SW 1271 (cell line): Measurements from ENCODE around the gene MYO15B.
A peak's percentile ranks its signal among the peaks of the same experiment; 100 is the strongest.

Experiments used
- DNase-seq, 2 experiments: peaks; one replicate each; lab custom pipeline; 2025; lab: John Stamatoyannopoulos, UW

Gene MYO15B

DNA sequence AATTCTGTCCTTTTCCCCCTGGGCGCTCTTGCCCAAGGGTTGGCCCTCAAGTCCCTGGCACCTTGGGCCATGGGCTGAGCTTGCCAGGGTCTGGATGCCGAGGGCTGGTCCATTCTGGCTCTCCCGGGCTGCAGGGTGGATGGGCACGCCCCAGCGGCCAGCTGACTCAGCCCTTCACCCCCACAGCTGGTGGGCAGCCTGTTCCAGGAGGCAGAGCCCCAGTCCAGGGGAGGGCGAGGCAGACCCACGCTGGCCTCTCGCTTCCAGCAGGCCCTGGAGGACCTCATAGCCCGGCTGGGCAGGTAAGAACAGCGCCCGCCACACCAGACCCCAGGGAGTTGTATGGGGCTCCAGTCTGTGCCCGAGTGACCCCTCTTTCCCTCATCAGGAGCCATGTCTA is 15.0 kb downstream of the MYO15B start:
- no peak for DNase-seq

DNA sequence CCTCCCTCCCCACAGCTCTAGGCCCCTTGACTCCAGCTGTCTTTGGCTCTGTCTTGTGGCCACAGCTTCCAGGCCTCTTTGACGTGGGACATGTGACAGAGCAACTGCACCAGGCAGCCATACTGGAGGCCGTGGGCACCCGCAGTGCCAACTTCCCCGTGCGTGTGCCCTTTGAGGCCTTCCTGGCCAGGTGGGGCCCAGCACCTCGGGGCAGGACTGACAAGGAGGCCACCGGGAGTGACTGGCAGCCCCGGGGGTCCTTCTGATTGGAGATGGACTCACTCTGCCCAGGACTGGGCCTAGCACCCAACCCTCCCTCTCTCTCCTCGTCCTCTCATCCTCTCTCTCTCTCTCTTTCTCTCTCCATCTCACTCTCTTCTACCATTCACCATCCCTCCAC is 15.5 kb downstream of the MYO15B start:
- DNase-seq, result no peak

DNA sequence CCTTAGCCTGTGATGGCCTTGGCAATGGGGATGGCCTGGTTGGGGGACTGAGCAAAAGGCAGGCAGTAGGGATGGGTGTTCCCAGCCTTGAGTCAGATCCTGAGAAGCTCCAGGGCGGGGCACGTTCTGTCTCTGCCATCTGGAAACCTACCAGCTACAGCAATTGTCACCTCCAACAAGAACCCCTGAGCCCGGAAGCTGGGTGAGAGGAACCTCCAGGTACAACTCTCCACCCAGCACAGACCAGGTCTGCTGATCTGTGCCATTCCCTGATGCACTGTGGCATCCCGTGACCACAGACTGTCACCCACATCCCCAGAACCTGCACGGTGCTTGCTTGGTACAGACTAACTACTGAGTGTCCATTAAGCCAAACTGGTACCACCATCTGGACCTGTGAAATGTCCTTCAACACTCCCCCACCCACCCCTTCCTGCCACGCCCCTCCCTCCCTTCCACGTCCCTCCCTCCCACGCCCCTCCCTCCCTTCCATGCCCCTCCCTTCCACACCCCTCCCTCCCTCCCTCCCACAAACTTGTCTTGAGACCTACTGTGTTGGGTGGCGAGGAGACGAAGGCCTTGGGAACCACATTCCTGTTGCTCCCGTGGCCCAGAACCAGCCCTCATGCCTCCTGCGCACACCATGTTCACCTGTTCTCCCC is 16.6 kb downstream of the MYO15B start:
- DNase-seq, result no peak

- DNase-seq, result no peak
These were observed 18.2 kb downstream of the MYO15B start for GRCh38 chr17:75605790-75606189.

DNA sequence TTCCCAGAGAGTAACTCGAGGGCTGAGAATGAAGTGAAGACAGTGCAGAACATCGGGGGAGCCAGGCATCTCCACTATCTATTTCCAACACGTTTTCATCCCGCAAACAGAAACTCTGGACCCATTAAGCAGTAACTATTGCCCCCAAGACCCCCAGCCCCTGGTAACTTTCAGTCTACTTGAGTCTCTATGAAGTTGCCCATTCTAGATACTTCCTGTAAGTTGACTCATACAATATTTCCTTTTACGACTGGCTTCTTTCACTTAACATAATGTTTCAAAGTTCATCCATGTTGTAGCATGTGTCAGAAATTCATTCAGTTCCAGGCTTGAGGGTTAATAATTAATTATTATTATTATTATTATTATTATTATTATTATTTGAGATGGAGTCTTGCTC is 19.5 kb downstream of the MYO15B start:
- DNase-seq, result no peak

DNA sequence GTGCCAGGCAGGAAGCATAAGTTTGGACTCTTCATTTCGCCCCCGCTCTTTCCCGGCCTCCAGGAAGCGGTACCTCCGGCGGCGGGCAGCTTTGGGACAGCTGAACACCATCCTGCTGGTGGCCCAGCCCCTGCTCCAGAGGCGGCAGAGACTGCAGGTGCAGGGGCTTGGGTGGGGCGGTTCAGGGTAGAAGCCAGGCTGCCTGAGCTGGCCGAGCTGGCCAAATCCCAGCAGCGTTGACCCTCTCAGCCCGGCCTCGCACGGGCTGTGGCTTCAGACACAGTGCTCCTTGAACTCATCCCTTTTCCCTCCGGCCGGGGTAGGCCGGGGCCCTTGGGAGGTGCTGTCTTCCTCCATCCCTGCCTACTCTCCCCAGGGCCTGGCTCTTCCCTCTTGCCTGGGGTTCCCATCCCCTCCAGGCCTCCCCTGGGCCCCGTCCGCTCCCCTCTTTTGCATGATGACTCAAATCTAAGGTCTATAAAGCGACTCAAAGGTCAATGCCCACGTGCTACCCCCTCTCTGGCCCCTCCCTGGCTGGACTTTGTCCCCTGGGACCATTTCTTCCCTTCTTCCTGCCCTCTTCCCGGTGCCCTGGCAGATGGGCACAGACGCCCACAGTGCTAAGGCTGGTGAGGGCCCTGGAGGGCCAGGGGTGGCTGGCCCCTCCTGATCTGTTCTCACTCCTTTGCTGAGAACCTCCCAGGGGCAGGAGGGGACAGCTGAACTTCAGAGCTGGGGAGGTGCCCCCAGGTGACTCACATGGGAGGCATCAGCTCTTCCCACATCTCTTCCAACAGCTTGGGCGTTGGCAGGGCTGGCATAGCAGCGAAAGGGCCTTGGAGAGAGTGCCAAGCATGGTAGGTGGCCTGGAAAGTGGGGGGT is 22.7 kb downstream of the MYO15B start:
- DNase-seq, result no peak

GRCh38 chr17:75611851-75612429 is 24.3 kb downstream of the MYO15B start:
- no peak for DNase-seq

DNA sequence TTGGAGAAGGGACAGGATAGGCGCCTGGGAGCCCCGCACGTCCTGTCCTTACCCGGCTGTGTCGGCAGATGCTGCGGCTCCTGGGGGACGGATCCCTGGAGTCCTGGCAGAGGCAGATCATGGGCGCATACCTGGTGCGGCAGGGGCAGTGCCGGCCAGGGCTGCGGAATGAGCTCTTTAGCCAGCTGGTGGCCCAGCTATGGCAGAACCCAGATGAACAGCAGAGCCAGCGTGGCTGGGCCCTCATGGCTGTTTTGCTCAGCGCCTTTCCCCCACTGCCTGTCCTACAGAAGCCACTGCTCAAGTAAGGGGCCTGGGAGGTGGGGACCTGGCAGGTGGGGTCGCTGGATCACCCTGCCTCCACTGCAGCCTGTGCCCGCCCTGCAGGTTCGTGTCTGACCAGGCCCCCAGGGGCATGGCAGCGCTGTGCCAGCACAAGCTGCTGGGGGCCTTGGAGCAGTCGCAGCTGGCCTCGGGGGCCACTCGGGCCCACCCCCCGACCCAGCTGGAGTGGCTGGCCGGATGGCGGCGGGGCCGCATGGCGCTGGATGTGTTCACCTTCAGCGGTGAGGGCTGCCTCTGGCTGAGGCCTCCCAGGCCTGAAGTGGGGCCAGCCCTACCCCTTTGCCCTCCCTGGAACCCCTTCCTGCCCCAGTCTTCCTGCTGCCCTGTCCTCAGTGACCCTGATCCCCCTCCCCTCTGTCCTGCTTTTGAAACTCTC is 25.5 kb downstream of the MYO15B start:
- DNase-seq, result no peak

- no peak for DNase-seq
These were observed 26.4 kb downstream of the MYO15B start for GRCh38 chr17:75614006-75614405.

DNA sequence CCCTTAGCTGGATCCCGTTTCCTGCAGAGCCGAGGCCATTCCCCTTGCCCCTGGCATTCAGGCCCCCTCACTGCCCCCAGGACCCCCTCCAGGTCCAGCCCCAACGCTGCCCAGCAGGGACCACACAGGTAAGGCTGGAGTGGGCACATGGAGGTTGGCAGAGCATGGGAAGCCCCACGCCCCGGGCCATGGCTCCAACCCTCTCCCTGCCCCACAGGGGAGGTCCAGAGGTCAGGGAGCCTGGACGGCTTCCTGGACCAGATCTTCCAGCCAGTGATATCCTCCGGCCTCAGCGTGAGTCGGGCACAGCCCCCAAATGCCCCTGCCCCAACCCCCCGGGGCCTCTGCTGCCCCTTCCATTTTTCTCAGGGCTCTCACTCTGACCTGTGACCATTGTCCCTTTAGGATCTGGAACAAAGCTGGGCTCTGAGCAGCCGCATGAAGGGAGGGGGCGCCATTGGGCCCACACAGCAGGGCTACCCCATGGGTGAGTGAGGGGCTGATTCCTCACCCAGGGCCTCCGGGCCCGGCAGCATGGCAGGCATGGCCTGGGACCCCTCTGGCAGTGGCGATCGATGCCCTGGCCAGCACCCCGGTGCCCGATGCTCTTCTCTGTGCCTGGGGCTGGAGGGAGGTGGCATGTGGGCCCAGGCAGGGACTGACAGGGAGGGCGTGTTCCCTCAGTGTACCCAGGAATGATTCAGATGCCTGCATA is 27.1 kb downstream of the MYO15B start:
- DNase-seq, result no peak

DNA sequence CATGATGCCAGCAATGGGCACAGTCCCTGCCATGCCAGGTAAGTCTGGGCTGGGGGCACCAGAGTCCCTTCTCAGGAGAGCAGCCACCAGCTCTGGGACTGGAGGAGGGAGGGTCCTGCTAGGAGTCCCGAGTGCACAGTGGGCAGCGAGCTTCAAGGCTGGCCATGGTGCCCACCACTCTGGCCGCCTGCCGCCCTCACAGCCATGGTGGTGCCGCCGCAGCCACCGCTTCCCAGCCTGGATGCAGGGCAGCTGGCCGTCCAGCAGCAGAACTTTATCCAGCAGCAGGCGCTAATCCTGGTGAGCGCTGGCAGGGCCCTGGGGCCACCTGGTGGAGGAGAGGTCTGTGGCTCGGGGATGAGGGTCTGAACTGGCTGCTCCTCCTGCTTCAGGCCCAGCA is 27.7 kb downstream of the MYO15B start:
- no peak for DNase-seq

DNA sequence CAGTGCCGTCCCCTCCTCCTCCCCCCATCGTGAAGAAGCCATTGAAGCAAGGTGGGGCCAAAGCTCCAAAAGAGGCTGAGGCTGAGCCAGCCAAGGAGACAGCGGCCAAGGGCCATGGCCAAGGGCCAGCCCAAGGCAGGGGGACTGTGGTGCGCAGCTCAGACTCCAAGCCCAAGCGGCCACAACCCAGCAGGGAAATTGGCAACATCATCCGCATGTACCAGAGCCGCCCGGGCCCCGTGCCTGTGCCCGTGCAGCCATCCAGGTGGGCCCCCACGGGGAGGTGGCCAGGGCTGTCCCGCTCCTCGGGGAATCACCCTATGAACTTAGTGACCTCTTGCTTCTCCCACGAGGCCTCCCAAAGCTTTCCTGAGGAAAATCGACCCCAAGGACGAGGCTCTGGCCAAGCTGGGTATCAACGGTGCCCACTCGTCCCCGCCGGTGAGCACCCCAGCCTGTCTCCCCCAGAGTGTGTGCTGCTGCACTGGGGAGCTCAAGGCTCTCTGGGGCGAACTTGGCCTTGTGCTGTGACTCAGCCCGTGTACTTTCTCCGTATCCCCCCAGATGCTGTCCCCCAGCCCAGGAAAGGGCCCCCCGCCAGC is 29.0 kb downstream of the MYO15B start:
- no peak for DNase-seq

DNA sequence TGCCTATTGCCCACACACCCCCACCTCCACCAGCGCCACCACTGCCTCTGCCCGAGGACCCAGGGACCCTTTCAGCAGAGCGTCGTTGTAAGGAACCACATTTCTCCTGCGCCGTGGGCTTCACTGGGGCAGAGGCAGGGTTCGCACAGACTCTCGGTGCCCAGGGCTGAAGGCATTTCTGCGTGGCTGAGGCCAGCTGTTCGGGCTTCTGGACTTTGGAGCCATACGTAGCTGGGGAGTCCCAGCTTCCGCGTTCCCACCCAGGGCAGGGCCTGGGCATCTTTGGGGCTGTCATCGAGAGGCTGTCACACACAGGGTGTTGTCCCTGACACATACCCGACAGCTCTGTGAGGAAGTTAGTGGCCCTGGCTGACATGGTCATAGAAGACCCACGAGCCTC is 29.6 kb downstream of the MYO15B start:
- no peak for DNase-seq

GRCh38 chr17:75617675-75618074 is 30.1 kb downstream of the MYO15B start:
- DNase-seq, result no peak

DNA sequence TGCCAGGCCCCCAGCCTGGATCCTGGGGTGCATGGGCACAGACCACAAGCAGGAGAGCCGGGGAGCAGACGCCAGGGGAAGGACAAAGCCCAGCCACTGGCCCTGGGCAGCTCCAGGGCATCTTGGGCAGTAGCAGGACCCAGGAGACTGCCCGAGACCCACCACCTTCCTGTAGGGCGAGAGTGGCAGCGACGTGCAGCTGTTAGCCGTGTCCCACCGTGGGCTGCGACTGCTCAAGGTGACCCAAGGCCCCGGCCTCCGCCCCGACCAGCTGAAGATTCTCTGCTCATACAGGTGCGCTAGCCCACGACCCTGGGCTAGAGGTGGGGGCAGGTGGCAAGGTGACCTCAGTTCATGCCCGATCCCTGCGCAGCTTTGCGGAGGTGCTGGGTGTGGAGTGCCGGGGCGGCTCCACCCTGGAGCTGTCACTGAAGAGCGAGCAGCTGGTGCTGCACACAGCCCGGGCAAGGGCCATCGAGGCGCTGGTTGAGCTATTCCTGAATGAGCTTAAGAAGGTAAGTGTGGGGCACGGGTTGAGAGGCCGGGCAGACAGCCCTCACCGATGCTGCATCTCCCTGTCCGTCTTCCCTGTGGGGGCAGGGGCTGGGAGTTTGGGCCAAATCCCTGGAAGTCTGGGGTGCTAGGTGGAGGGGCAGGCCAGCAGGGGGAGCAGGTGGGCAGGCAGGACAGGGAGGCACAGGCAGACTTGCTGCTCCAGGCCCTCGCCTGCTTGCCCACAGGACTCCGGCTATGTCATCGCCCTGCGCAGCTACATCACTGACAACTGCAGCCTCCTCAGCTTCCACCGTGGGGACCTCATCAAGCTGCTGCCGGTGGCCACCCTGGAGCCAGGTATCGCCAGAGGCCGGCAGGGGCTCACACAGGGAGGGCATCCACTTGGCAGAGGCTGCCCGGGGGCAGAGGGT is 32.2 kb downstream of the MYO15B start:
- DNase-seq, result peak in 1 of 2 experiments; percentile 15

GRCh38 chr17:75621489-75621888 is 33.9 kb downstream of the MYO15B start:
- no peak for DNase-seq

DNA sequence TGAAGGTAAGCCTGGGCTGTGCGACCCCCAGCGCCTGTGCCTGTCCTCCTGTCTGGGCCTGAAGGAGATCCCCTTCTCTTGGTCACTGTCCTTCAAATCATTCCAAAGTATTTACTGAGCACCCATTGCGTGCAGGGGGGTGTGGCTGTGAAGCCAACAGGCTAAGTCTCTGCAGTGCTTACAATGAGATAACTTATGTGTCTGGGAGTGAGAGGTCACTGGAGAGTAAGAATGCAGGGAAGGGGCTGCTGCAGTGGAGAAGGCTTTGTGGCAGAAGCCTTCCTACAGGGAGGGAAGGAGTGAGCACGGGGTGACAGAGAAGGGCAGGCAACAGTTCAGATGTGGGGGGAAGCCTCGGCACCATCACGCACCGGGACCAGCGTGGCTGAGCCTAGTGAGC is 34.5 kb downstream of the MYO15B start:
- no peak for DNase-seq

- DNase-seq, result no peak
These were observed 35.2 kb downstream of the MYO15B start for GRCh38 chr17:75622771-75623273.

- DNase-seq, result no peak
These were observed 35.8 kb downstream of the MYO15B start for GRCh38 chr17:75623386-75623785.

DNA sequence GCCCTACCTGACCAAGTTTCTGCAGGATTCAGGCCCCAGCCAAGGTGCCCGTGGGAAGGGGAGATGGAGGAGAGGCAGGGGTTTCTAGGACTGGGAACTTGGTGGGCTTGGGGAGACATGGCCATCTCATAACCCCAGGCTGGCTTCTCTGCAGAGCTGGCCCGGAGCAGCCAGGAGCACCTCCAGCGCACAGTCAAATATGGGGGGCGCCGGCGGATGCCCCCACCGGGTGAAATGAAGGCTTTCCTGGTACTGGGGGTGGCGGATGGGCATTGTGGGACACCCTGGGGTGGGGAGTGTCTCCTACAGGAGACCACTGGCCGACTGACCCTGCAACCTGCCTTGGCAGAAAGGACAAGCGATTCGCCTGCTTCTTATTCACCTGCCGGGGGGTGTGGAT is 36.4 kb downstream of the MYO15B start:
- no peak for DNase-seq
